NCI-H774 (cell line): Measurements from ENCODE around the gene L3MBTL4.

Source experiments
- DNase-seq: peaks from one replicate; lab custom pipeline; 2025; lab: John Stamatoyannopoulos, UW

Gene L3MBTL4

DNA sequence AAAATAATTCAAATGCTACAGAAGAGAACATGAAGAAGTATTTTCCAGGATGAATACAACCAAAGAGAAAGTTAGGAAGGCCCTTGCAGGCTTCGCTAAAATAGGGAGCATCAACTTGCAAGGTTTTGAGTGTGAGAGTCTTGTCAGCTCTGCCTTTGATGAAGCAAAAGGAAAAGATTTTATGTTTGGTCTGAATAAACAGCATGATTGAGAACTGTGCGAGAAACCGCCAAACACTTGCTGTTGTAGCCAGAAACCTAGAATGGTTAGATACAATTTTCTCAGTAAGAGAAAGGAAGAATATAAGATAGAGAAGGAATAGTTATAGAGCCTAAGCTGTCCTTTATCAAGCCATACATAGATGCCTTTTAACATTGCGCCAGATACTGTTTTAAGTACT, 163.6 kb downstream of the L3MBTL4 start:
- DNase-seq, result no peak

DNA sequence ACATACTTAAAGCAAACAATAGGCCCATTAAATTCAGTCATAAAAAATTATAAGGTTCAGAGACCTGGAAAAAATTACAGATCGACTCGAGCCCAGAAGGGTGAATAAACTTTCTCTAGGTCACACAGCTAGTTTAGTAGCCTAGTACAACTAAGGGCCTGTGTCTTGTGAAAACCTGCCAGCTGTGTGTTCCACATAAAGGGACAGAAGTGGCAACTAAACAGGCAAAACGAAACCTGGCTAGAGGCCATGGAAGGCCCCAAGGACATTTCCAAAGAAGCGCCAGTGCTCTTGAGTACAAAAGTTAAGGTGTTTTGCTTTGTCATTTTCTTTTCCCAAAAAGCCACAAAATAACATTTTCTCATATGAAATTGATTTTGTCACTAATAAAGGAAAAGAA, 164.9 kb downstream of the L3MBTL4 start:
- no peak for DNase-seq

DNA sequence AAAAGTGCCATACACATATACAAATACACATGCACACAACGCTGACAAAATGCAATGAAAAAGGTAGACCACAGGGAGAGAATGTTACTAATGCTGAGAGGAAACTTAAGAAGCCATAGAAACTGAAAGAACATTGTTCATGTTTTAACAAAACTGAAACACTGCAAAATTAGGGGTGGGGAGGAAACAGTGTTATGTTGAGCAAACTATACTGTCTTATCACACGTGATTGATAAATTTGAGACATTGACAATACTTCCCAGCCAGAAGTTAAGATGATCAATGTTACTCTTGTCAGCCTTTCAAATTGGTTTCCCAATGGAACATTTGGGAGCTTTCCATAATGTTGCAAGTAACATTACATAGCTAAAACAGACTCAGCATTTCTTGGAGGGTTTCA, 165.5 kb downstream of the L3MBTL4 start:
- DNase-seq, result no peak

DNA sequence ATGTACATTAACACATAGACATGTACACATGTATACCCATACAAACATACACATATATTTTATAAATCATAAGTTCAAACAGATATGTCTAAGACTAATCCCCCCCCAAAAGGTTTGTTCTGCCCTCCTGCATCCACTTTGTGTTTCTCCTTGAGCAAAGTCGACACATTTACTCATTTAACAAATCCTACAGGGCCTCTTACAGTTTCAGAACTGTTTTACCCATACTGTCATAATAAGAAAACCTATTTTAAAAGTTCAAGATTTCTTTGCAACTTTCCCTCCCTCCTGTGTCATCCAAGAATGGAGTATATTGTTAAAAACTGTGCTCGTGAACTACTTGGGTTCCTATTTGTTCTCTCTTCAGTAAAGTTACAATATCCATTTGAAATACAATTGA, 166.7 kb downstream of the L3MBTL4 start:
- DNase-seq, result no peak

DNA sequence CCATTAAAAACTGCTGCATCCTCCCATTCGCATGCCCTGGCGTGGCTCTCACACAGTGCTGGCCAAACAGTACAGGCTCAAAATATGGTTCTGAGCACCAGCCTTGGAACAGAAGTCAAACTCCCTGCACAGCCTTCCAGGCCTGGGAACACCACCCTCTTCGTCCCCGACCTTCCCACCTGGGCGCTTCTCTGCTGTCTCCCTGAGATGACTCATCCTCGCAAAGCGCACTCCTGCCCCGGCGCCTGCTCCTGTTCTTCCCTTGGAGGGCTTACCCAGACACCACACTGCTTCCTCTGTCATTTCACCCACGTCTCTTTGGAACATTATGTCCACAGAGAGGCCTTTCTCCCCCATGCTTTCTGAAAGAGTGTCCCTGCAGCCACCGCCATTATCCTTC, 172.7 kb downstream of the L3MBTL4 start:
- no peak for DNase-seq

DNA sequence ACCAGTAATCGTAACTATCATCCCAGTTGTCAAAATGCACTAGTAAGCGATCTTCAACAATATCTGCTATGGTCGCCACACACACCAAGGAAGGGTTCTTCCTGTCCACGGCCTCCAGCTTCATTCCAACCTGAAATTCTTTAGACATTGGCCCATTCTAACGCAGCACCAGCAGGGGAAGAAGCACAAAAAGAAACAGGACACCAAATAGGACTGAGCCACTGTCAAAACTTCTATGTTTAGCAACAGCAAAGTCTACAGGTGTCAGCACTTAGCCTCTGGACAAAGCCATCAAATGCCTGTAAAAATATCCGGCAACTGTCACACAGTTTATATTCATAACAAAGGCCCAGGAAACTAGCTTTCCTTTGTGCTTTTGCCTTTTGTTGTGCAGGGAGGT, 175.0 kb downstream of the L3MBTL4 start:
- no peak for DNase-seq

DNA sequence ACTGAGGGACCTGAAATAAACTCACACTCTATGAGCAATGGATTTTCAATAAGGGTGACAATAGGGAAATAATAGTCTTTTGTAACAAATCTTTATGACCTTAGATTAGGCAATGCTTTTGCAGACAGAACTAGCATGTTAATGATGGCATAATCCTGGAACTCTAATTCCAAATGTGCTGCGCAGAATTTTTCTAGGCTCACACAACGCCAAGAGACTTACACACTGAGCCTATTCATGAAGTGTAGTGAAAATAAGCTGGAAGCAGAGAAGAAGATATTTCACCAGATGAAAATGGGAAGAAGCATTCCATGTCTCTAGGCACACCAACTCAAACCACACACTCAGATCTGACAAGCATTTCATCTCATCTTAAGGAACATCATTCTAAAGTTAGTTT, 178.5 kb downstream of the L3MBTL4 start:
- no peak for DNase-seq

DNA sequence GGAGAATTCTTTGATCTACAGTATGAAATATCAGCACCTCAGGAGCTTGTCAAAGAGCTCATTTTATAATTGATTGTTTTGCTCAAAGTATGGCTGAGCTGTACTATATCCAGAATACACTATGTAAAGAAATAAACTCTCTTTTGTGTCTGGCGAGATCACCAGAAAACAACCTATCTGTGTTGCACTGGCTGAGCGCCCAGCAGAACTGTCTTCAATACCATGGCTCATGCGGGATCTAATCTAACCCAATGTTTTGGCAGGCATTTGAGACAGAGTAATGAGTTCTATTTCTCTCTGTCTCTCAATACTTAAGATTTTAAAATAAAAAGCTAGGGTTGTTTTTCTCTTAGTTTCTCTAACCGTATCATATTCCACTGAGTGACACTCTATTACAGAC, 192.4 kb downstream of the L3MBTL4 start:
- no peak for DNase-seq

DNA sequence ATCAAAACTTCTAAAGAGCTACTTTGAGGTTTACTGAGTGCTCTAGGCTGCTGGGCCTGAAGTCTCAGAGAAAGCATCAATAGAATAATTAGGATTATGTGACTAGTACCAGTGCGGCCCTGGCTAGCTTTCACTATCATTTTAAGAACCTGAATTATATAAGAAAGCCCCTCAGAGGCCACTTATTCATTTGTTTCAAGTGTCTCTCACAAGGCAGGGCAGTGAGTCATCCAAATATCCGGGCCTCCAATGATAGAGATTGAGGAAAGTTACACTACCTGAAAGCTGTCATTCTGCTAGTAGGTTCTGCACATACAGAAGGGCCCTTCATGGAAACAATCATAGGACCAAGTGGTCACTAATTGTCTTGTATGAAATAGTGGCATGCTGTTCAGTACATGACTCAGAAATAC, 193.1 kb downstream of the L3MBTL4 start:
- no peak for DNase-seq

DNA sequence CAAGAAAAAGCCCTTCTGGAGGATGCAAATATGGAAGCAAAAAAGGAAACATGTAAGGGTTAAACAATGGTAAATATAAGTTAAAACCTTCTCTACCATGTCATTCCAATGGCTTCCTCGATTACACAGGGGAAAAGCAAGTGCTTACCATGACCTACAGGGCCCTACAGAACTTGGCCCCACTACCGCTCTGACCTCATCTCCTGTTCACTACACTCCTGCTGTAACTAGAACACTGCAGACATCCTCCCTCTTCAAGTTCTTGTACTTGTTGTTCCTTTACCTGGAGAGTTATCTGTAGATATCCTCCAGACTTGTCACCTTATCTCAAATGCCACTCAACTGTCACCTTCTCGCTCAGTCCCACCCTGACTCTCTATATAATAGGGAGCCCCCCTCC, 194.6 kb downstream of the L3MBTL4 start:
- DNase-seq, result no peak

DNA sequence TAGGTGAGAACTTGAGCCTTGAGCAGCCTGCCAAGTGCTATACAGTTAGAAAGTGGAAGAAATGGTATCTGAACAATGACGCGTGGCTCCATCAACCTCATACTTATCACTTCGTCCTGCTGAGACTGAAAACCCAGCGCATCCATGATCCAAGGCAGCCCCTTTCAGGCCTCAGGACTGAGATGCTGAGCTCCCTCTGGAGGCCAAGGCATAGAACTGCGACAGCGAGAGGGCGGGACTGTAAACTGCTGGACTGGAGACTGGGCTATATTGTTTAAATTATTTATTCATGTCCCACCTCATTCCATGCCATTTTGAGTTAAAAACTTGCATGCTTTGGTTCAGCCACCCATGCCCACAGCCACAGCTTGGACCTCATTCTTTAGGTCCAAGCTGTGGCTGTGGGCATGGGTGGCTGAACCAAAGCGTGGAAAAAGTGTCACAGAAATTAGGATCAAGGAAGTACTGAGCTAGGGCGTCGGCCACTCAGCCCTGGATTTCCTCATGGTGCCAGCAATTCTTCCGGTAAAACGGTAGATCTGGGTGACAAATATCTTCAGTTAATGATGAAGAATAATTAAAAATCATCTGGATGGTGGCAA, 195.5 kb downstream of the L3MBTL4 start:
- DNase-seq, result no peak

DNA sequence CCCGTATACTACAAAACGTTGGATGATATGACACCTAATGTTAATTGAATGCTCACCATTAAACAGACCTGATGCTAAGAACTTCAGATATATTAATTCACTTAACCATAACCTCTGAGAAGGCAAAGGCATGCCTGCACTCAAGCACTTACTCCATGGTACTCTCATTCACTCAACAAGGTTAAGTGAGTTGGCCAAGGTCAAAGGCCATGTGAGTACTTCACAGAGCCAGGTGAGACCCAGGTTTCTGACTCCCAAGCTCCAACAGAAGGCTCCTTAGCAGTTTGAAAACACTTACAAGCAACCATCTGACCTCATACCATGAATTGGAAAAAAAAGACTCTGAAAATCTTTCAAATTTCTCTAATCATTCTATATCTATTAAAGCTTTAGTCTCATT, 198.8 kb downstream of the L3MBTL4 start:
- DNase-seq, result no peak

DNA sequence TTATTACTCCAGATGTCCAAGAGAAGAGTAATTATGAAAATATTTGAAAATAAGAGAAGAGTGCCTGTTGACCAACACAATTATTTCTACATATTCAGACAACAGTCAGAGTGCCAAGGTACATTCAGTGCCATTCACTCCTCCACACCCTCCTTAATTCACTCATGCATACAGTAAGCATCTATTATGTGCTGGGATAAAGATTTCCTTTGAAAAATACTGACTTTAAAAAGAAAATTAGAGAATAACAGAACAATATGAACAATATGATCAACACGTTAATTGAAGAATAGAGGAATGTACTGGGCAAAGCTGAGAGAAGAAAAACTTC, 203.6 kb downstream of the L3MBTL4 start:
- DNase-seq, result no peak

DNA sequence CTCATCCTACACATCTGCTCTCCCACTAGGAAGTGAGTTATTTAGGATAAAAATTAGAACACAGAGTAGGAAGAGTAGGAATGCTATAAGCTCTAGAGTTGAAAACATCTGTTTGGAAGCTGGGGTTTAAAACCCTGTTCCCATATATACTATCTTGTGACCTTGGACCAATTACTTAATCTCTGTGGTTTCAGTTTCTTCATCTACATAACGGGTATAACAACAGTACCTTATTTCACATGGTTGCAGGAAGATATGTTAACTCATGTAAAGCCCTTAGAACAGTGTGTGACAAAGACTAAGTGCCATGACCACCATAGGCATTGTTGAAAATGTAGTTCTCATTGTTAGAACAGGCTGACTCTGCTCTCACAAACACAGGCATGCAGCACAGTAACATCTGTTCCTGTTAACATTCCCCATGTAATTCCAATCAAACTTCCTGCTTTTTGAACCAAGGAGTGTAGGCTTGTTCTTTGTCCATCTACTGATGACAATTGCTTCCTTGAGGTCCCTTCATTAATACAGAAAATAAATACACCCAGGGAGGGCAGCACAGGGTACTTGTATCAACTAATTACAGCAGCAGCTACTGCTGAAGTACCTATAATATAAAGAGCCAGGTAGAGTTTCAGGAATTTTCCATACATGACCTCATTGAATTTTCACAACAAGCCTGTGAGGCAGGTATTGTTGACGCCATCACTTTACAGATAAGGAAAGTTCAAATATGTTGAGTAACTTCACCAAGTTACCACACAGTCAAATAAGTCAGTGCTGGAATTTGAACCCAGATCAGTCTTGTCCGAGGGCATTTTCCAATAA, 204.2 kb downstream of the L3MBTL4 start:
- no peak for DNase-seq

DNA sequence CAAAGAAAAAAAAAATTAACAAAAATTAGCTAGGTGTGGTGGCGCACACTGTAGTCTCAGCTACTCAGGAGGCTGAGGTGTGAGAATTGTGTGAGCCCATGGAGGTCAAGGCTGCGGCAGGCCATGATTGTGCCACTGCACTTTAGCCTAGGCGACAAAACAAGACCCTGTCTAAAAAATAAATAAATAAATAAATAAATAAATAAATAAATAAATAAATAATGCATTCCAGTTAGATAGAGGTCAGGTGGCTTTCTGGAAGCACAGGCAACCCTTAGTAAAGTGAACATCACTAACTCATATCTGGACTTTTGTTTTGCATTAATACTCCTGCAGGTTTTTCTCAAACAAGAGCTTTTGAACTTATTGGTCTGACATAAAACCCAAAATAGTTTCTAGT, 206.8 kb downstream of the L3MBTL4 start:
- DNase-seq, result no peak

DNA sequence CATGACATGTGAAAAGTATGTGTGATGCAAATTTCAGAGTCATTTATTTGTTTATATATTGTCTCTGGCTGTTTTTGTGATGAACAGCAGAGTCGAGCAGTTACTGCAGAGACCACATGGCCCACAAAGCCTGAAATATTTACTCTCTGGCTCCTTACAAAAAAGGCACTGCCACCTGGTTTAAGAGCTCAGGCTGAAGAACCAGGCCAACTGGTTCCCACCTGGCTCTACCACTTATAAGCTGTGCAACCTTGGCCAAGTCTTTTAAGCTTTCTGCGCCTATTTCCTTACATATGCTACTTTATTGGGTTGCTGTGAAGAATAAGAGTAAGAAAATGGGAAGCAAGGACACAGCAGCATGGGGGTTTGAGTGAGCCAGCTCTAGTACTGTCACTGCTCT, 207.6 kb downstream of the L3MBTL4 start:
- DNase-seq, result peak; percentile 37

DNA sequence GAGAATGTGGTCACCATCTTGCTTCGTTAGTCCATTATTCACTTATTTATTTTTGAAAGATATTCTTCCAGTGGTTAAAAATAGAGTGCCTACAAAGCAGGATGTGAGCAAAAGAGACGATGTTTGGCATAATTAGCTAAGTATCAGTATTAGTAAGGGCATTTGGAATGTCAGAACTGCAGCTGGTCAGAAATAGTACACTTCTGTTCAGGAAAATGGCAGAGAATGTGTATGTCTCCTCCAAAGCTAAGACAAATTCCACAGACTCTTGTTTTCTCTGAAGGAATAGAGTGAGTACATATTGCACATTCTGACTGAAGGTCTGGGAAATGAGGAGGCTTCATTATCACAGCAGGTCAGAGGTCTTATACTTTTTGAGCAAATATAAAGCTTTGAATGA, 209.0 kb downstream of the L3MBTL4 start:
- DNase-seq, result no peak

DNA sequence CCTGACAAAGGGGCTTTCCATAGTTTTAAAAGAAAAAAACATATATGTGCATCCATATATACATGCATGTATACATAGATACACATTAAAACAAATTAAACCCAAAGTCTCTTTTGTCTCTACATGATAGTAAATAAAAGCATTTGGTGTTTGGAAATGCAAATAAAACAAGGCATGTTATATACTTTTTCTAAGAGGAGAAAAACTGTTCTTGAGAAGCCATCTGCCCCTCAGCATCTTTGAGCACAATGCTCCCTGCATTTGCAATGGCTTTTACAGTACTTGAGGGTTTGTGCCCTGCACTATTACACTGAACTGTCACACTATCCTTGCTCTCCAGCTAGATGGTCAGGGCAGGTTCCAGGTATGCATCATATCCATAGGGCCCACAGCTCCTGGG, 210.2 kb downstream of the L3MBTL4 start:
- no peak for DNase-seq

DNA sequence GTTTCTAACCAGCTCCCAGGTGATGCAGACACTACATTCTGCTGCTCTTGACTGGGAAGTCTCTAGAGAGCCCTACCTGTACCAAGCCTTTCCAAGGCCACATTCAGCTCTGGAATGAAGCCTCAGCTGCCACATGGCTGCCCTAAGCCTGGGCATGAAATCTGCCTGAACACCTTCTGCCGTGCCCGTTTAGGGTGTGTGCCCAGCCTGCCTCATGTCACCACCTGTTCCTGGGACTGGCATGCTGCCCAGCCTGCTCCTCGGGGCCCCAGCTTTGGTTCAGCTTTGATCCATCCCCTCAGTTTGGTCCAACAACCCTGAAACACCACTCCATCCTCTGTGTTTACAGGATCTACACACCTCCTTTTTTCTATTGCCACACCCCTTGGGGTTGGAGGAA, 210.9 kb downstream of the L3MBTL4 start:
- peak; percentile 1 for DNase-seq

DNA sequence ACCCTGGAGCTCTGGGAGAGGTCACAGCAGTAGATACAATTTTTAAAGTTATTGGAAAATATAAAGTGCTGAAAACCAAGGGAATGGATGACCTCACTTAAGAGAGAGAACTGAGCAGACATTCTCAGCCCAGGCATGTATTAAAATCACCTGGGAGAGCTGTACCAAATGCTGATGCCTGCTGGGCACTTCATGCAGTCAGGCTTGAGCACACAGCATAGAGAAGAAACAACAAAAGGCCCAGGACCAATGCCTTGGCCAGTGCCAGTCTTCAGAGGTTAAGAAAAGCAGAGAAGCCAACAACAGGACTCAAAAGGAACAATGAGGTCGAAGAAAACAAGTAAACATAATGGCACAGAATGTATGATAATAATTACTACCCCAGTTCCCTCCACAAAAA, 211.8 kb downstream of the L3MBTL4 start:
- no peak for DNase-seq

DNA sequence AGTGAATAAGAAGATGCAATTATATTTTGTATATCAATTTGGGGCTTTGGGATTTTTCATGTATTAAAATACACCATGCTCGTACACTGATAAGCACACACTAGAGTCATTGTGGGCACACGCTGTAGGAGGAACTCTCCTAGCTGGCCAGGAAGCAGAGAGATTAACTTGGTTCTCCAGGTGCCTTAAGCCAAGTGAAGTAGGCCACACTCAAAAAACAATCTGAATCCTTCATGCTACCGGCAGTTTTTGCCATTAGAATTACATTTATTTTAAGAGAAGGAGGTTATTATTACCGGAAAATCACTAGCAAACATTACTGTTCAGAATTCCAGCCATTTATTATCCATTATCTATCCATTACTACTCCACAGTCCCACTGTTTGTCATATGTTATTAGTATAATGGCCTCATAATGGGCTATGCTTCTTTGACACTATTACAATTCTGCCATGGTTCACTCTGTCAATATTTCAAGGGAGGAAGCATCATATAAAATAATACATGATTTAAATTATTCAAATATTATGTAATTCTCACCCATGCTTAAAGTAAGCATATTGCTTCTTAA, 214.4 kb downstream of the L3MBTL4 start:
- DNase-seq, result no peak

DNA sequence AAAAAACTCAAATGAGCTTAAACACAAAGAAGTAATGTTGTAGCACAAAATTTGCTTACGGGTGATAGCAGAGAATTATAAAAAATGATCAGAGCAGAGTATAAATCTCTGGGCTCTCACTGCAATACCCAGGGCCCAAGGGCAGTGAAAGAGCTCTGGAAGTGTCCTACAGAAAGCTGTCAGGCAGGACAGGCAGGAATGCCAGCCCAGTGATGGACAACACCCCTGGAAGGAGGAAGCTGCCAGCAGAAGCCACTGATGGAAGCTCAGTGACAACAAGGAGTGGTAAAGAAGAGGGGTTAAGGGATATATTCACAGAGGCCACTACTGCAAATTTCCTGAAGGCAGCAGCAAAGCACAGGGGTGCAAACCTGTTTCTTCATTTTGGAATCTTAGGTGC, 214.9 kb downstream of the L3MBTL4 start:
- DNase-seq, result no peak

DNA sequence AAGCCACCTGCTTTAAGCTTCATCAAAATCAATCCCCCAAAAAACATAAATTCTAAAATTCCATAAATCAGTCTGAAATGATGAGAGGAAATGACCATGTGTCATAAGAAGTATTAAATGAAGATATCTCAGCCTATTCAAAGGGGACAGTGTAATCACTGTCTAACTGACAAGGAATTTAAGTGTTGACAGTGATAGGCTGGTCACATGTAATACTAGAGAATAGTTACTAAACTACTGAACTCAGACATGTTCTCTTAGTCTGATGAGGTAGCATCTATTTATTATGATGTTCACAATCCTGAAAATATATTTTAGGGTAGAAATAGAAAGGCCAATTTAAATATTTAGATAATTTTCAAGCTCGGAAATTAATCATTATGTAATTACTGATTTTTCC, 216.1 kb downstream of the L3MBTL4 start:
- DNase-seq, result no peak

DNA sequence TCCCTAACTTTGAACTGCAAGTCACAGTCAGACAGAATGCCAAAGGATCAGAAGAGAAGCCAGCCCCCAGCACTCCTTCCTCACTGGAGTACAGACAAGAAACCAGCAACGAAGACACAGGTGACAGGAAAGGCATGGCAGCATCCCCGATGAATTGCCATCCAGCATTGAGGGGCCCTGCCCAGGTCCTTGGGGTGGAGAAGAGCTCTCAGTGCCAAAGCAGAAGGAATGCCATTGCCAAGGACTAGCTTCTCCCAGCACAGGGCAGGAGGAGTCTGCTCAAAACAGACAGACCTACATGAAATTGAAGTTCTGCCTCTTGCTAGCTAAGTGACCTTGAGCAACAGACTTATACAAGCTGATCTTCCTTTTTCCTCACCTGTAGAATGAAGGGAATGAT, 220.1 kb downstream of the L3MBTL4 start:
- no peak for DNase-seq
